ENCODE data around the gene TBL1X. TPM values are rescaled to one million over a fixed set of nuclear protein-coding genes. Genes with fewer than 3 reads are reported as not detected.
A peak's percentile ranks its signal among the peaks of the same experiment; 100 is the strongest.

TBL1X gene
- total RNA-seq, 4 donors from 2014 or later = 14.8 to 31.7 (median 16.8) TPM

DNA sequence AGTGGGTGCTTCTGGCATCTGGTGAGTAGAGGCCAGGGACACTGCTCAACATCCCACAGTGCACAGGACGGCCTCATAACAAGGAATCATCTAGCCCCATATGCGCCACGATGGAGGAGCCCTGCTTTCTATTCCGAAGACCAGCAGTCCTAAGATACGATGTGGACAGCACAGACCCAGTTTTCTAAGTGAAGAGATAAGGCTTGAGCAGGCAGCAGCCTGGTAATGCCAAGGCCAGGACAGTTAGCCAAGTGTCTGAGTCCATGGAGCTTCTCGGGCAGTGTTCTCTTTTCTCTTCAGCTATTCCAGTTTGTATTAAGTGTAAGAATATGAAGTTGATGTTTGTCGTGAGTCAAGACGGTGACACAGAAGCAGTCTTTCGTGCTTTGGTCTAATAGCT is 112.7 kb downstream of the TBL1X start:
- TF ChIP-seq POLR2A (IDR thresholded peaks at IDR 0.05) = no peak
- TF ChIP-seq, protein P1, sequence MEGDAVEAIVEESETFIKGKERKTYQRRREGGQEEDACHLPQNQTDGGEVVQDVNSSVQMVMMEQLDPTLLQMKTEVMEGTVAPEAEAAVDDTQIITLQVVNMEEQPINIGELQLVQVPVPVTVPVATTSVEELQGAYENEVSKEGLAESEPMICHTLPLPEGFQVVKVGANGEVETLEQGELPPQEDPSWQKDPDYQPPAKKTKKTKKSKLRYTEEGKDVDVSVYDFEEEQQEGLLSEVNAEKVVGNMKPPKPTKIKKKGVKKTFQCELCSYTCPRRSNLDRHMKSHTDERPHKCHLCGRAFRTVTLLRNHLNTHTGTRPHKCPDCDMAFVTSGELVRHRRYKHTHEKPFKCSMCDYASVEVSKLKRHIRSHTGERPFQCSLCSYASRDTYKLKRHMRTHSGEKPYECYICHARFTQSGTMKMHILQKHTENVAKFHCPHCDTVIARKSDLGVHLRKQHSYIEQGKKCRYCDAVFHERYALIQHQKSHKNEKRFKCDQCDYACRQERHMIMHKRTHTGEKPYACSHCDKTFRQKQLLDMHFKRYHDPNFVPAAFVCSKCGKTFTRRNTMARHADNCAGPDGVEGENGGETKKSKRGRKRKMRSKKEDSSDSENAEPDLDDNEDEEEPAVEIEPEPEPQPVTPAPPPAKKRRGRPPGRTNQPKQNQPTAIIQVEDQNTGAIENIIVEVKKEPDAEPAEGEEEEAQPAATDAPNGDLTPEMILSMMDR (IDR thresholded peaks at IDR 0.05) = no peak
- no peak overlapping the region for H3K4me3 ChIP-seq (ENCODE audit: low read depth, poor library complexity, severe bottlenecking)
- WGBS, 2 donors = 87 to 91% methylated on average over 8 to 9 of the region's 9 CpGs
- no peak for DNase-seq (ENCODE audit: low spot score in 2 of 2)
- intact Hi-C loops (cut with DNase I; ENCODE audit: low total_unique reads) = no loop called here

DNA sequence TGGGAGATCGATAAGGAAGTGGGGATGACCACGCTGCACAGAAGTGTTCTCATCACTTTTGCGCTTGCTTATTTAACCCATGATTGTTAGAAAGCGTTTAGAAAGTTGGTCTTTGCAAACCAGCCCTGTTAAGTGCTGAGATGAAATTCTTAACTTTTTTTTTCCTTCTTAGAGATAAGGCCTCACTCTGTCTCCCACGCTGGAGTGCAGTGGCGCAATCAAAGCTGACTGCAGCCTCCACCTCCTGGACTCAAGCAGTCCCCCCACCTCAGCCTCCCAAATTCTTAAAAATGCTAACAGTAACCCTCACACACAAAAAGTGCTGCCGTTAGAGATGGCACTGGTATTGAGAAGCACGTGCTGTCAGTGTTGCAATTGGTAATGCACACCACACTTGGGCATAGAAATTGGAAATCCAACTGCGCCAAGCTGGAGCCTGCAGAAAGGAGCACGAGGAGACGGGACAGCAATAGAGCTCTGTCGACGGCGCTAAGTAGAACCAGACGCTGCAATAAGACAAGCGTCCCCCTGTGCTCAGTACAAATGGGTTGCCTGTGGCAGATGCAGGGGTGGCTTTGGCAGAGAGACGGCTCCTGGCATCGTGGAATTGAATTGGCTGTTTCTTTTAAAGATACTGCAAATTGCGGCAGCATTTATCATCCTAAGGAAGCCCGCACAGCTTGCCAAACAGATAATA is 113.4 kb downstream of the TBL1X start:
- 75 to 76% methylated on average over 20 of the region's 20 CpGs for WGBS, 2 donors
- intact Hi-C loops (cut with DNase I; ENCODE audit: low total_unique reads) = no loop called here

DNA sequence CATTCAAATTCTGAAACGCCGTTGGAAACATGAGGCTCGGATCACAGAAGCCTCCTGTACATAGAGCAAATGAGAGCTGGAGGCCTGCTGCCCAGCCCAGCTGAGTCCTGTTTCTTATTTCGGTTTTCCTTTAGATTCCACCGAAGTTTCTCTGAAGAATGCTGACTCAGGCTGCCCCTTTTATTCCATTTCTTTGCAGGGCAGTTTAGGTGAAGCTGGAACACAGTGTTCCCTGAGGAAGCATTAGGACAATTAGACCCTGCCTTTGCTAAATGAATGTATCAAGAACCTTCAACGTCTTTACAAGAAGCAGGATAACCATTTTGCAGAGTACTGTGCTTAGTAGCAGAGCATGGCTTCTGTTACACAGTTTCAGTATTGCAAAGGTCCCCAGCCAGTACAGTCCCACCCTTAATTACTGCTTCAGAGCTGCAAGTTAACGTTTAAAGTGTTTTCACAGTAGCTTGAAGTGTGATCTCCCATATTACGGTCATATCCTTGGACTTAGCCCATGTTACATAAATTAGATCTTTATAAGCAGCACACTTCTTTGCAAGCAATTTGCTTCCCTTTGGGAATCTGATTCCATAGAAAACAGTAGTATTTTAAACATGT is 117.0 kb downstream of the TBL1X start:
- peak in 1 of 2 donors; percentile 37 for DNase-seq (ENCODE audit: low spot score in 2 of 2)
- TF ChIP-seq POLR2A (IDR thresholded peaks at IDR 0.05) = no peak
- TF ChIP-seq, protein P1 (IDR thresholded peaks at IDR 0.05) = no peak
- intact Hi-C loops (cut with DNase I; ENCODE audit: low total_unique reads) = no loop called here
- H3K4me3 ChIP-seq (ENCODE audit: low read depth, poor library complexity, severe bottlenecking) = no peak overlapping the region
- WGBS, 2 donors = 72% methylated on average over 8 of the region's 8 CpGs

More for the DNA sequence above, 113.4 kb downstream of the TBL1X start:
- no peak overlapping the region for H3K4me3 ChIP-seq (ENCODE audit: low read depth, poor library complexity, severe bottlenecking)
- peak in 1 of 2 donors; percentile 58 for DNase-seq (ENCODE audit: low spot score in 2 of 2)
- TF ChIP-seq POLR2A (IDR thresholded peaks at IDR 0.05) = no peak
- TF ChIP-seq, protein P1 (IDR thresholded peaks at IDR 0.05) = no peak

DNA sequence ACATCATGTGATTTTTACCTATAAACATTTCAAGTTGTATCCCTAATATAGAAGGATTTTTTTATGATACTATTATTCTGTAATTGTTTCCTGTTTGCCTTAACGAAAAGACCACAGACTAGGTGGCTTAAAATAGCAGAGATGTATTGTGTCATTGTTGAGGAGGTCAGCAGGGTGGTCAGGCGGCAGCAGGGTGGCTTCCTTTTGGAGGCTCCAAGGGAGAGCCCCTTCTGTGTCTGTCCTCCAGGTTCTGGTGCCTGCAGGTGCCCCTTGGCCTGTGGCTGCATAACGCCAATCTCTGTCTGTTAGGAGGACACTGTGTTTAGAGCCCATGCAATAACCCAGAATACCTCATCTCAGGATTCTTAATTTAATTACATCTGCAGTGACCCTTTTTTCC is 118.1 kb downstream of the TBL1X start:
- intact Hi-C loops (cut with DNase I; ENCODE audit: low total_unique reads) = no loop called here
- no peak overlapping the region for H3K4me3 ChIP-seq (ENCODE audit: low read depth, poor library complexity, severe bottlenecking)
- WGBS, 2 donors = 73 to 92% methylated on average over 3 of the region's 3 CpGs
- no peak for TF ChIP-seq POLR2A (IDR thresholded peaks at IDR 0.05)
- TF ChIP-seq, protein P1 (IDR thresholded peaks at IDR 0.05) = no peak
- DNase-seq (ENCODE audit: low spot score in 2 of 2) = peak in 1 of 2 donors; percentile 61

DNA sequence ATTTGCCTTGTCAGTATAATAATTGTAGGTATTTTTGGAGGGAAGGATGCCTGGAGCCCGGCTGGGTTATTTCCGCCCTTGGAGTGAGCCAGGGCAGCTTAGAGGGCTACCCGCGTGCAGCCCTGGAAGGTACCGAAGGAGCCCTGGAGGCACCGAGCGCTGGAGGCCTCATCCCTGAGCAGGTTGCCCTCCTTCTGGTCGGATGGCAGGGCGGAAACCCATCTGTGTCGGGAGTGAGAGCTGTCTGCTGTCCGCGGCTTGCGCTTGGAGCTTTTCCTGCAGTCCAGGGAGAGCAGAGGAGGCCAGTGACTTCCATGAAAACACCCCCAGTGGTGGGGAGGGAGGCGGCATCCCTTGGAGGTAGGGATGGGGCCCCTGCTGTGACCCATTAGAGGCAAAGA is 122.1 kb downstream of the TBL1X start:
- WGBS, 2 donors = 83 to 86% methylated on average over 2 to 14 of the region's 14 CpGs
- no peak overlapping the region for H3K4me3 ChIP-seq (ENCODE audit: low read depth, poor library complexity, severe bottlenecking)
- peak in 1 of 2 donors; percentile 61 for DNase-seq (ENCODE audit: low spot score in 2 of 2)
- TF ChIP-seq, protein P1 (IDR thresholded peaks at IDR 0.05) = no peak
- no peak for TF ChIP-seq POLR2A (IDR thresholded peaks at IDR 0.05)
- intact Hi-C loops (cut with DNase I; ENCODE audit: low total_unique reads) = no loop called here
